Uterus (tissue), 4 donors: ENCODE data around the gene TEC. TPM values are rescaled to one million over a fixed set of nuclear protein-coding genes. Genes with fewer than 3 reads are reported as not detected.
"Not testable (repeated sequence)": the region's sequence is repeated elsewhere in the genome, so short reads cannot be mapped to it uniquely, and the experiment has no call there.

ENCODE experiments used
- DNase-seq, 2 donors: peaks; one replicate each; pipeline ENCODE4 v3.0.0-alpha.2; 2019 to 2020
- H3K27ac ChIP-seq, 2 donors: fragments of 200-600 bp; sonication (generic); 1 replicate in 1 of 2; 2 replicates in 1 of 2; pipeline ENCODE4 v1.5.1; 2016 to 2018
- H3K27me3 ChIP-seq, 2 donors: fragments of 200-600 bp; sonication (generic); one replicate each; pipeline ENCODE4 v1.5.1; 2018 to 2019; ENCODE audit warnings: control low read depth in 1 of 2
- H3K36me3 ChIP-seq, 2 donors: fragments of 200-600 bp; sonication (generic); one replicate each; pipeline ENCODE4 v1.5.1; 2019; ENCODE audit warnings: control low read depth in 1 of 2
- H3K4me1 ChIP-seq, 2 donors: fragments of 200-600 bp; sonication (generic); one replicate each; pipeline ENCODE4 v1.5.1; 2018 to 2019; ENCODE audit warnings: control low read depth in 1 of 2
- H3K4me3 ChIP-seq, 2 donors: fragments of 200-600 bp; sonication (generic); 1 replicate in 1 of 2; 2 replicates in 1 of 2; pipeline ENCODE4 v1.5.1; 2018 to 2019; ENCODE audit warnings: mild to moderate bottlenecking in 1 of 2
- H3K9me3 ChIP-seq, 2 donors: fragments of 200-600 bp; sonication (generic); one replicate each; pipeline ENCODE4 v1.5.1; 2019; ENCODE audit warnings: control low read depth in 1 of 2
- CTCF ChIP-seq, 4 experiments: fragments of 200-600 bp in 2 of 4; fragments of 450-650 bp in 2 of 4; sonication (generic) in 2 of 4; IDR thresholded peaks; one replicate each; pipeline ENCODE4 v1.5.1; 2016 to 2019; ENCODE audit warnings: antibody characterized with exemption in 4 of 4, mild to moderate bottlenecking in 2 of 4, moderate library complexity in 1 of 4
- POLR2A ChIP-seq, 2 donors: fragments of 450-650 bp; IDR thresholded peaks; one replicate each; pipeline ENCODE4 v1.6.1; 2016; ENCODE audit warnings: antibody characterized with exemption in 2 of 2, mild to moderate bottlenecking in 1 of 2, moderate library complexity in 1 of 2
- intact Hi-C: fragments of 100-400 bp; cut with DNase I; formaldehyde crosslinking; loops from one replicate; pipeline ENCODE4 v1.15.1; 2023; ENCODE audit warnings: low total_unique reads
- total RNA-seq, 4 donors: library from RNA; depleted of rRNA in 3 of 4; stranded (reverse); fragments of >200 nt in 3 of 4; gene quantifications; one replicate each; pipeline versions ENCODE4 v1.1.0 to v1.2.4, GENCODE V29; 2014 to 2023
- donor health status: DM: yes; HTN: yes; CAD: no.

TEC gene
- total RNA-seq, 4 donors from 2014 or later: under 0.01 to 6.8 (median 2.6) TPM

GRCh38 chr4:48187813-48188212, 81.8 kb downstream of the TEC start:
- DNase-seq: no peak
- no peaks in the 10 kb centered on the region for H3K4me1 ChIP-seq
- H3K27ac ChIP-seq: no peak overlapping the region
- H3K4me3 ChIP-seq: no peak overlapping the region
- intact Hi-C loops: no loop called here
- no peaks in the 10 kb centered on the region for H3K27me3 ChIP-seq
- H3K9me3 ChIP-seq: no peaks in the 10 kb centered on the region
- H3K36me3 ChIP-seq: no peaks in the 10 kb centered on the region
- TF ChIP-seq CTCF (IDR thresholded peaks at IDR 0.05): no peak

- H3K36me3 ChIP-seq, H3K27me3 ChIP-seq, intact Hi-C loops, H3K9me3 ChIP-seq, H3K4me1 ChIP-seq, H3K4me3 ChIP-seq, H3K27ac ChIP-seq, DNase-seq: not testable (repeated sequence)
These were observed 82.6 kb downstream of the TEC start for GRCh38 chr4:48187066-48187465.

- intact Hi-C loops, H3K27me3 ChIP-seq, H3K9me3 ChIP-seq, H3K4me3 ChIP-seq, DNase-seq, H3K4me1 ChIP-seq, H3K27ac ChIP-seq, H3K36me3 ChIP-seq: not testable (repeated sequence)
These were observed 83.2 kb downstream of the TEC start for GRCh38 chr4:48186394-48186793.

GRCh38 chr4:48184882-48185281, 84.8 kb downstream of the TEC start:
- Histone ChIP-seq H3K9me3 (no peaks in the 10 kb centered on the region), H3K36me3 (no peaks in the 10 kb centered on the region), H3K4me1 (no peaks in the 10 kb centered on the region), H3K27me3 (no peaks in the 10 kb centered on the region), H3K4me3 (no peak overlapping the region), H3K27ac (no peak overlapping the region)
- no peak for DNase-seq
- intact Hi-C loops: no loop called here
- no peak for TF ChIP-seq CTCF (IDR thresholded peaks at IDR 0.05)
- TF ChIP-seq POLR2A (IDR thresholded peaks at IDR 0.05): no peak

- Histone ChIP-seq H3K27me3 (no peaks in the 10 kb centered on the region), H3K27ac (no peak overlapping the region), H3K4me3 (no peak overlapping the region), H3K4me1 (no peaks in the 10 kb centered on the region), H3K36me3 (no peaks in the 10 kb centered on the region), H3K9me3 (no peaks in the 10 kb centered on the region)
- DNase-seq: no peak
- TF ChIP-seq POLR2A (IDR thresholded peaks at IDR 0.05) (no peak), CTCF (IDR thresholded peaks at IDR 0.05) (no peak)
- intact Hi-C loops: no loop called here
These were observed 89.4 kb downstream of the TEC start for GRCh38 chr4:48180234-48180633.

- H3K27me3 ChIP-seq: no peaks in the 10 kb centered on the region
- H3K36me3 ChIP-seq: no peaks in the 10 kb centered on the region
- intact Hi-C loops: no loop called here
- no peaks in the 10 kb centered on the region for H3K9me3 ChIP-seq
- DNase-seq: no peak
- TF ChIP-seq CTCF (IDR thresholded peaks at IDR 0.05) (no peak), POLR2A (IDR thresholded peaks at IDR 0.05) (no peak)
- H3K27ac ChIP-seq: no peak overlapping the region
- no peaks in the 10 kb centered on the region for H3K4me1 ChIP-seq
- no peak overlapping the region for H3K4me3 ChIP-seq
These were observed 90.7 kb downstream of the TEC start for GRCh38 chr4:48178931-48179330.
